Lower leg skin (tissue), 3 donors: ENCODE measurements around the gene MCAT.

Source experiments
- CTCF ChIP-seq, 3 donors: fragments of 450-650 bp; IDR thresholded peaks; one replicate each; pipeline ENCODE4 v1.5.1; 2016; ENCODE audit warnings: antibody characterized with exemption in 3 of 3, mild to moderate bottlenecking in 3 of 3, moderate library complexity in 2 of 3
- POLR2A ChIP-seq, 2 donors: fragments of 450-650 bp; IDR thresholded peaks; one replicate each; pipeline ENCODE4 v1.6.1; 2016 to 2017; ENCODE audit warnings: antibody characterized with exemption in 2 of 2, mild to moderate bottlenecking in 1 of 2, moderate library complexity in 1 of 2

- TF ChIP-seq CTCF (IDR thresholded peaks at IDR 0.05), result no peak
- no peak for TF ChIP-seq POLR2A (IDR thresholded peaks at IDR 0.05)
Observed at GRCh38 chr22:43173976-43174720, 30.9 kb upstream of the MCAT start.
